Ovary (tissue), 3 donors: Measurements from ENCODE around the gene ITIH2.

Experiments
- EP300 ChIP-seq: sonication (generic); formaldehyde crosslinking; IDR thresholded peaks from one replicate; pipeline ENCODE4 v1.6.1; 2017; ENCODE audit warnings: antibody characterized with exemption
- POLR2A ChIP-seq: fragments of 450-650 bp; IDR thresholded peaks from one replicate; pipeline ENCODE4 v1.6.1; 2017; ENCODE audit warnings: antibody characterized with exemption, mild to moderate bottlenecking, moderate library complexity
- TF ChIP-seq, protein P1 (sequence below), 3 donors: fragments of 450-650 bp in 2 of 3; fragments of 200-600 bp in 1 of 3; IDR thresholded peaks; one replicate each; pipeline versions ENCODE4 v1.5.1 to v1.8.0; 2016 to 2022; ENCODE audit warnings: antibody characterized with exemption in 3 of 3, mild to moderate bottlenecking in 1 of 3
- donor health status: DM: no; HTN: no; CAD: no.

DNA sequence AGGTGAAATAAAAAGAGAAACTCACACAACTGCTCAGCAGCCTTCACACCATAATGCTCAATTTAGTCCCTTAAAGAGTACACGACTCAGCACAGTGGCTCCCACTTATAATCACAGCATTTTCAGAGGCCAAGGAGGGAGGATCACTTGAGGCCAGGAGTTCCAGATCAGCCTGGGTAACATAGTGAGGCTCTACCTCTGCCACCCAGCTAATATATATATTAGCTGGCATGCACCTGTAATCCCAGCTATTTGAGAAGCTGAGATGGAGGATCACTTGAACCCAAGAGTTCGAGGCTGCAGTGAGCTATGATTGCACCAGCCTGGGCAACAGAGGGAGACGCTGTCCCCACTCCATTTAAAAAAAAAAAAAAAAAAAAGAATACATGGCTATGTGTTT is 2.2 kb downstream of the ITIH2 start:
- TF ChIP-seq, protein P1, sequence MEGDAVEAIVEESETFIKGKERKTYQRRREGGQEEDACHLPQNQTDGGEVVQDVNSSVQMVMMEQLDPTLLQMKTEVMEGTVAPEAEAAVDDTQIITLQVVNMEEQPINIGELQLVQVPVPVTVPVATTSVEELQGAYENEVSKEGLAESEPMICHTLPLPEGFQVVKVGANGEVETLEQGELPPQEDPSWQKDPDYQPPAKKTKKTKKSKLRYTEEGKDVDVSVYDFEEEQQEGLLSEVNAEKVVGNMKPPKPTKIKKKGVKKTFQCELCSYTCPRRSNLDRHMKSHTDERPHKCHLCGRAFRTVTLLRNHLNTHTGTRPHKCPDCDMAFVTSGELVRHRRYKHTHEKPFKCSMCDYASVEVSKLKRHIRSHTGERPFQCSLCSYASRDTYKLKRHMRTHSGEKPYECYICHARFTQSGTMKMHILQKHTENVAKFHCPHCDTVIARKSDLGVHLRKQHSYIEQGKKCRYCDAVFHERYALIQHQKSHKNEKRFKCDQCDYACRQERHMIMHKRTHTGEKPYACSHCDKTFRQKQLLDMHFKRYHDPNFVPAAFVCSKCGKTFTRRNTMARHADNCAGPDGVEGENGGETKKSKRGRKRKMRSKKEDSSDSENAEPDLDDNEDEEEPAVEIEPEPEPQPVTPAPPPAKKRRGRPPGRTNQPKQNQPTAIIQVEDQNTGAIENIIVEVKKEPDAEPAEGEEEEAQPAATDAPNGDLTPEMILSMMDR (IDR thresholded peaks at IDR 0.05), result no peak
- TF ChIP-seq POLR2A (no peak), EP300 (no peak)
